SK-N-SH treated with all-trans-retinoic acid at 6 μM for 48 hours (cell line): ENCODE results near the gene PIGN.

Experiments
- ARNTL ChIP-seq: fragments of 450-650 bp; formaldehyde crosslinking; IDR thresholded peaks from 2 replicates; pipeline ENCODE4 v1.5.0; 2020; ENCODE audit warnings: low read depth, mild to moderate bottlenecking, moderate library complexity, borderline replicate concordance
- RARB ChIP-seq: fragments of 250-450 bp; sonication (Bioruptor Pico); IDR thresholded peaks from 2 replicates; pipeline ENCODE4 v1.8.0; 2021; ENCODE audit warnings: mild to moderate bottlenecking, moderate library complexity
- SNAI2 ChIP-seq: fragments of 250-450 bp; sonication (Bioruptor Pico); IDR thresholded peaks from 2 replicates; pipeline ENCODE4 v1.5.0; 2020; ENCODE audit warnings: mild to moderate bottlenecking, moderate library complexity
- ZFP3 ChIP-seq: fragments of 250-450 bp; sonication (Bioruptor Pico); IDR thresholded peaks from 2 replicates; pipeline ENCODE4 v1.5.0; 2020; ENCODE audit warnings: mild to moderate bottlenecking, moderate library complexity
- ZFP30 ChIP-seq: fragments of 450-650 bp; formaldehyde crosslinking; IDR thresholded peaks from 2 replicates; pipeline ENCODE4 v1.5.0; 2022; ENCODE audit warnings: mild to moderate bottlenecking, moderate library complexity
- TF ChIP-seq, protein P1 (sequence below): fragments of 250-450 bp; sonication (Bioruptor Pico); IDR thresholded peaks from 2 replicates; pipeline ENCODE4 v1.8.0; 2020; ENCODE audit warnings: mild to moderate bottlenecking, moderate library complexity, borderline replicate concordance
- TF ChIP-seq, protein P2 (sequence below): fragments of 250-450 bp; sonication (Bioruptor Pico); IDR thresholded peaks from 2 replicates; pipeline ENCODE4 v1.5.1; 2020; ENCODE audit warnings: low read depth, mild to moderate bottlenecking, moderate library complexity

DNA sequence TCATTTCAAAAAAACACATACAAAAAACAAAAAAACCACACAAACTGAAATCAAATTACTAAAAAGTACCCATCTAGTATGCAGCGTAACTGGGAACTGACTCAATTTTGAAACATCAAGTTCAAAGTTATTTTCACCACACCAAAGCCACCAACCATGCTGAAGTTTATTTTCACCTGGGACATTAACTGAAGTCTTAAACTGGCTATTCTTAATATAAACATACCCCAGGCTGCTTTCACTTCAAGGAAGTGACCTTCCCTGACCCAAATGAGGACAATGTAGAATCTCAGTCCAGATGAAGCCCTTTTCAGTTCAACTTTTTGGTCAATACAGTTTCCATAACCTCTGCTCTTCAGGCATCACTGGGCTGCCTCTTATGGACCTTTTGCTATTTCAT lies 84.6 kb downstream of the PIGN start:
- TF ChIP-seq ZFP30 = no peak
- TF ChIP-seq RARB (CRISPR knock-in tag) = no peak
- no peak for TF ChIP-seq ARNTL (CRISPR knock-in tag)
- TF ChIP-seq SNAI2 (CRISPR knock-in tag) = no peak
- TF ChIP-seq, protein P1, sequence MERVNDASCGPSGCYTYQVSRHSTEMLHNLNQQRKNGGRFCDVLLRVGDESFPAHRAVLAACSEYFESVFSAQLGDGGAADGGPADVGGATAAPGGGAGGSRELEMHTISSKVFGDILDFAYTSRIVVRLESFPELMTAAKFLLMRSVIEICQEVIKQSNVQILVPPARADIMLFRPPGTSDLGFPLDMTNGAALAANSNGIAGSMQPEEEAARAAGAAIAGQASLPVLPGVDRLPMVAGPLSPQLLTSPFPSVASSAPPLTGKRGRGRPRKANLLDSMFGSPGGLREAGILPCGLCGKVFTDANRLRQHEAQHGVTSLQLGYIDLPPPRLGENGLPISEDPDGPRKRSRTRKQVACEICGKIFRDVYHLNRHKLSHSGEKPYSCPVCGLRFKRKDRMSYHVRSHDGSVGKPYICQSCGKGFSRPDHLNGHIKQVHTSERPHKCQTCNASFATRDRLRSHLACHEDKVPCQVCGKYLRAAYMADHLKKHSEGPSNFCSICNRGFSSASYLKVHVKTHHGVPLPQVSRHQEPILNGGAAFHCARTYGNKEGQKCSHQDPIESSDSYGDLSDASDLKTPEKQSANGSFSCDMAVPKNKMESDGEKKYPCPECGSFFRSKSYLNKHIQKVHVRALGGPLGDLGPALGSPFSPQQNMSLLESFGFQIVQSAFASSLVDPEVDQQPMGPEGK (CRISPR knock-in tag) = no peak
- no peak for TF ChIP-seq ZFP3 (CRISPR knock-in tag)
- TF ChIP-seq, protein P2, sequence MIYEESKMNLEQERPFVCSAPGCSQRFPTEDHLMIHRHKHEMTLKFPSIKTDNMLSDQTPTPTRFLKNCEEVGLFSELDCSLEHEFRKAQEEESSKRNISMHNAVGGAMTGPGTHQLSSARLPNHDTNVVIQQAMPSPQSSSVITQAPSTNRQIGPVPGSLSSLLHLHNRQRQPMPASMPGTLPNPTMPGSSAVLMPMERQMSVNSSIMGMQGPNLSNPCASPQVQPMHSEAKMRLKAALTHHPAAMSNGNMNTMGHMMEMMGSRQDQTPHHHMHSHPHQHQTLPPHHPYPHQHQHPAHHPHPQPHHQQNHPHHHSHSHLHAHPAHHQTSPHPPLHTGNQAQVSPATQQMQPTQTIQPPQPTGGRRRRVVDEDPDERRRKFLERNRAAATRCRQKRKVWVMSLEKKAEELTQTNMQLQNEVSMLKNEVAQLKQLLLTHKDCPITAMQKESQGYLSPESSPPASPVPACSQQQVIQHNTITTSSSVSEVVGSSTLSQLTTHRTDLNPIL (CRISPR knock-in tag) = no peak
